Large intestine (tissue), 3 donors: ENCODE measurements around the gene ATP11A. TPM values are rescaled to one million over a fixed set of nuclear protein-coding genes. Genes with fewer than 3 reads are reported as not detected.
"Not testable (repeated sequence)": the region's sequence is repeated elsewhere in the genome, so short reads cannot be mapped to it uniquely, and the experiment has no call there.

Experiments
- DNase-seq, 2 donors: peaks; one replicate each; pipeline versions ENCODE4 v3.0.0 to v3.0.0-alpha.2; 2013
- H3K27ac ChIP-seq: one replicate; pipeline ENCODE4 v1.5.1; 2013; ENCODE audit warnings: low read length
- H3K27me3 ChIP-seq: 2 replicates; pipeline ENCODE4 v1.6.1; 2013; ENCODE audit warnings: low read length; ENCODE audit not compliant: control insufficient read depth, insufficient read depth
- H3K36me3 ChIP-seq: 2 replicates; pipeline ENCODE4 v1.6.1; 2013; ENCODE audit warnings: low read length; ENCODE audit not compliant: control insufficient read depth, insufficient read depth
- H3K4me1 ChIP-seq: one replicate; pipeline ENCODE4 v1.6.1; 2013; ENCODE audit warnings: low read length; ENCODE audit not compliant: control insufficient read depth, insufficient read depth
- H3K4me3 ChIP-seq: one replicate; pipeline ENCODE4 v1.5.1; 2013; ENCODE audit warnings: low read length
- H3K9me3 ChIP-seq: one replicate; pipeline ENCODE4 v1.6.1; 2013; ENCODE audit warnings: mild to moderate bottlenecking, low read depth, low read length, moderate library complexity; ENCODE audit not compliant: control insufficient read depth
- WGBS: methylation state at CpG from one replicate; pipeline ENCODE4 v1.1.5; 2013; ENCODE audit warnings: low lambda C conversion rate; ENCODE audit not compliant: insufficient coverage; 5-methylcytosine and 5-hydroxymethylcytosine counted together
- polyA plus RNA-seq: library from polyadenylated mRNA; unstranded; fragments of 120-200 nt; gene quantifications from one replicate; pipeline ENCODE4 v1.2.1, GENCODE V29; 2013

ATP11A gene
- polyA plus RNA-seq, 1 donor = 95.6 TPM

GRCh38 chr13:112784811-112785482 is 95.1 kb downstream of the ATP11A start:
- no CpG with 5 or more reads among the region's 29 CpGs for WGBS
- H3K9me3 ChIP-seq = peaks cover 5% of the 10 kb centered on the region
- DNase-seq = no peak
- H3K4me3 ChIP-seq = no peak overlapping the region
- no peak overlapping the region for H3K27ac ChIP-seq
- no peaks in the 10 kb centered on the region for H3K27me3 ChIP-seq
- peaks cover 4% of the 10 kb centered on the region for H3K4me1 ChIP-seq
- H3K36me3 ChIP-seq = peaks cover 26% of the 10 kb centered on the region

- no peak for DNase-seq
- WGBS = no CpG with 5 or more reads among the region's 16 CpGs
These were observed 95.6 kb downstream of the ATP11A start for GRCh38 chr13:112785483-112785856.

GRCh38 chr13:112786810-112787209 is 97.0 kb downstream of the ATP11A start:
- not testable (repeated sequence) for H3K27me3 ChIP-seq, H3K27ac ChIP-seq, DNase-seq, H3K9me3 ChIP-seq, H3K4me1 ChIP-seq, H3K4me3 ChIP-seq
- no CpG with 5 or more reads among the region's 14 CpGs for WGBS
- peaks cover 35% of the 10 kb centered on the region for H3K36me3 ChIP-seq

More at GRCh38 chr13:112785483-112785856, 95.6 kb downstream of the ATP11A start:
- Histone ChIP-seq H3K9me3 (peaks cover 5% of the 10 kb centered on the region), H3K4me1 (peaks cover 4% of the 10 kb centered on the region), H3K27ac (no peak overlapping the region), H3K27me3 (no peaks in the 10 kb centered on the region), H3K36me3 (peaks cover 28% of the 10 kb centered on the region), H3K4me3 (no peak overlapping the region)

GRCh38 chr13:112790735-112791641 is 101.2 kb downstream of the ATP11A start:
- DNase-seq = no peak
- Histone ChIP-seq H3K27ac (no peak overlapping the region), H3K4me1 (peaks cover 2% of the 10 kb centered on the region), H3K9me3 (no peaks in the 10 kb centered on the region), H3K27me3 (no peaks in the 10 kb centered on the region), H3K4me3 (no peak overlapping the region), H3K36me3 (peaks cover 39% of the 10 kb centered on the region)
- no CpG with 5 or more reads among the region's 18 CpGs for WGBS

GRCh38 chr13:112791663-112792440 is 102.0 kb downstream of the ATP11A start:
- 81% methylated on average over 4 of the region's 20 CpGs for WGBS
- no peak overlapping the region for H3K27ac ChIP-seq

GRCh38 chr13:112792511-112792910 is 102.7 kb downstream of the ATP11A start:
- H3K36me3 ChIP-seq = peaks cover 40% of the 10 kb centered on the region
- peaks cover 2% of the 10 kb centered on the region for H3K4me1 ChIP-seq
- H3K27me3 ChIP-seq = no peaks in the 10 kb centered on the region
- no peak overlapping the region for H3K27ac ChIP-seq
- H3K9me3 ChIP-seq = no peaks in the 10 kb centered on the region
- H3K4me3 ChIP-seq = no peak overlapping the region
- no peak for DNase-seq
- WGBS = 90% methylated on average over 3 of the region's 6 CpGs

More at GRCh38 chr13:112791663-112792440, 102.0 kb downstream of the ATP11A start:
- H3K4me3 ChIP-seq = no peak overlapping the region
- H3K27me3 ChIP-seq = no peaks in the 10 kb centered on the region
- H3K36me3 ChIP-seq = peaks cover 40% of the 10 kb centered on the region
- no peak for DNase-seq
- H3K9me3 ChIP-seq = no peaks in the 10 kb centered on the region
- peaks cover 2% of the 10 kb centered on the region for H3K4me1 ChIP-seq

GRCh38 chr13:112793545-112794445 is 104.0 kb downstream of the ATP11A start:
- WGBS = 100% methylated on average over 3 of the region's 26 CpGs
- no peak overlapping the region for H3K27ac ChIP-seq

GRCh38 chr13:112795277-112795676 is 105.4 kb downstream of the ATP11A start:
- Histone ChIP-seq H3K27ac (no peak overlapping the region), H3K4me1 (peaks cover 2% of the 10 kb centered on the region), H3K9me3 (no peaks in the 10 kb centered on the region), H3K27me3 (no peaks in the 10 kb centered on the region), H3K4me3 (no peak overlapping the region), H3K36me3 (peaks cover 25% of the 10 kb centered on the region)
- no peak for DNase-seq
- WGBS = no CpG with 5 or more reads among the region's 4 CpGs

More at GRCh38 chr13:112793545-112794445, 104.0 kb downstream of the ATP11A start:
- Histone ChIP-seq H3K27me3 (no peaks in the 10 kb centered on the region), H3K36me3 (peaks cover 33% of the 10 kb centered on the region), H3K4me1 (peaks cover 2% of the 10 kb centered on the region), H3K4me3 (no peak overlapping the region), H3K9me3 (no peaks in the 10 kb centered on the region)
- DNase-seq = no peak

- Histone ChIP-seq H3K27ac (no peak overlapping the region), H3K4me3 (no peak overlapping the region), H3K27me3 (no peaks in the 10 kb centered on the region), H3K4me1 (no peaks in the 10 kb centered on the region), H3K9me3 (no peaks in the 10 kb centered on the region), H3K36me3 (peaks cover 21% of the 10 kb centered on the region)
- DNase-seq = no peak
- 100% methylated on average over 2 of the region's 9 CpGs for WGBS
These were observed 106.5 kb downstream of the ATP11A start for GRCh38 chr13:112796190-112796915.
